Stimulated activated CD4-positive, alpha-beta T cell treated with anti-CD3 and anti-CD28 coated beads, Interleukin-15, amount 100 ng/mL, for 24 hours (primary cell): ENCODE results near the gene NBEA.
"Not testable (repeated sequence)": the region's sequence is repeated elsewhere in the genome, so short reads cannot be mapped to it uniquely, and the experiment has no call there.

Experiments
- DNase-seq: peaks from one replicate; pipeline ENCODE4 v3.0.0-alpha.2; 2020

NBEA gene

GRCh38 chr13:34951528-34951927, 9.5 kb downstream of the NBEA start:
- DNase-seq = no peak

GRCh38 chr13:34959489-34959888, 17.4 kb downstream of the NBEA start:
- no peak for DNase-seq

- no peak for DNase-seq
These were observed 22.5 kb downstream of the NBEA start for GRCh38 chr13:34964558-34964957.

GRCh38 chr13:34967851-34968562, 25.9 kb downstream of the NBEA start:
- no peak for DNase-seq

- not testable (repeated sequence) for DNase-seq
These were observed 27.5 kb downstream of the NBEA start for GRCh38 chr13:34969539-34969938.

GRCh38 chr13:34970961-34971360, 28.9 kb downstream of the NBEA start:
- no peak for DNase-seq

GRCh38 chr13:34971473-34971872, 29.4 kb downstream of the NBEA start:
- no peak for DNase-seq

- not testable (repeated sequence) for DNase-seq
These were observed 43.1 kb downstream of the NBEA start for GRCh38 chr13:34985199-34985598.

- DNase-seq = no peak
These were observed 46.3 kb downstream of the NBEA start for GRCh38 chr13:34988330-34988791.

GRCh38 chr13:34990399-34991214, 48.5 kb downstream of the NBEA start:
- no peak for DNase-seq

- DNase-seq = no peak
These were observed 51.4 kb downstream of the NBEA start for GRCh38 chr13:34993470-34993869.

GRCh38 chr13:35003734-35004133, 61.7 kb downstream of the NBEA start:
- DNase-seq = not testable (repeated sequence)

GRCh38 chr13:35005051-35005450, 63.0 kb downstream of the NBEA start:
- no peak for DNase-seq

- DNase-seq = no peak
These were observed 72.6 kb downstream of the NBEA start for GRCh38 chr13:35014606-35015213.

- DNase-seq = no peak
These were observed 74.5 kb downstream of the NBEA start for GRCh38 chr13:35016362-35017112.

- DNase-seq = no peak
These were observed 83.2 kb downstream of the NBEA start for GRCh38 chr13:35025314-35025713.

- no peak for DNase-seq
These were observed 86.3 kb downstream of the NBEA start for GRCh38 chr13:35028338-35028867.

GRCh38 chr13:35039012-35039411, 96.9 kb downstream of the NBEA start:
- DNase-seq = no peak

GRCh38 chr13:35046587-35046986, 104.5 kb downstream of the NBEA start:
- no peak for DNase-seq

GRCh38 chr13:35055705-35056104, 113.6 kb downstream of the NBEA start:
- DNase-seq = no peak

- DNase-seq = no peak
These were observed 115.8 kb downstream of the NBEA start for GRCh38 chr13:35057858-35058257.

GRCh38 chr13:35058585-35058984, 116.5 kb downstream of the NBEA start:
- DNase-seq = not testable (repeated sequence)

- DNase-seq = no peak
These were observed 144.6 kb downstream of the NBEA start for GRCh38 chr13:35086667-35087066.
